K562 (cell line): ENCODE data around the gene SMOC2. TPM values are rescaled to one million over a fixed set of nuclear protein-coding genes. Genes with fewer than 3 reads are reported as not detected.

ENCODE experiments used
- ATAC-seq: fragments of 200-7000 bp; cut with Tn5 transposase; 3 replicates; pipeline ENCODE4 v1.9.1; 2020; ENCODE audit warnings: moderate library complexity
- BruUV-seq: library from RNA; stranded (reverse); fragments of 400-500 nt; replicated peaks from 2 replicates; lab custom pipeline; 2021; lab: Mats Ljungman, UMichigan
- CTCF ChIA-PET: fragments of 300-600 bp; formaldehyde crosslinking; extraction: SDS; loops from one replicate; lab custom pipeline; 2021; ENCODE audit warnings: low intra/inter-chr PET ratio; lab: Yijun Ruan, JAX
- POLR2A ChIA-PET: fragments of 300-600, 350-650 bp; sonication (Branson Sonifier 250); formaldehyde crosslinking; extraction: SDS; loops from one replicate; lab custom pipeline; 2021; ENCODE audit warnings: antibody characterized with exemption, inconsistent platforms; lab: Yijun Ruan, JAX
- DNase-seq, 4 experiments: peaks; one replicate each; pipeline versions ENCODE4 v3.0.0 to v3.0.0-alpha.2; 2011 to 2018; ENCODE audit warnings: low spot score in 3 of 4, mixed read lengths in 3 of 4; ENCODE audit errors: extremely low read depth in 1 of 4
- FAIRE-seq: peaks from 2 replicates; lab custom pipeline; 2011; peaks lifted over from hg19 to GRCh38; lab: Jason Lieb, UNC
- H2AFZ ChIP-seq: 2 replicates; pipeline ENCODE4 v1.6.0; 2011; ENCODE audit warnings: low read depth, low read length, control low read depth, inconsistent platforms
- H3K27ac ChIP-seq: fragments of 200-600 bp; 3 replicates; pipeline ENCODE4 v1.8.0; 2011; ENCODE audit warnings: low read depth, mild to moderate bottlenecking, control low read depth, inconsistent platforms, low read length, moderate library complexity, mixed read lengths; ENCODE audit errors: extremely low read depth
- H3K27me3 ChIP-seq, 2 experiments: fragments of 300-600 bp in 1 of 2; 2 replicates in 1 of 2; 3 replicates in 1 of 2; pipeline versions ENCODE4 v1.6.0 to v1.8.0; 2011; ENCODE audit warnings: inconsistent platforms in 2 of 2, low read length in 2 of 2, mild to moderate bottlenecking in 1 of 2, mixed read lengths in 1 of 2, moderate library complexity in 1 of 2; ENCODE audit not compliant: control insufficient read depth in 2 of 2, insufficient read depth in 2 of 2
- H3K36me3 ChIP-seq: fragments of 300-600 bp; 3 replicates; pipeline ENCODE4 v1.8.0; 2011; ENCODE audit warnings: mild to moderate bottlenecking, low read length, inconsistent platforms; ENCODE audit not compliant: control insufficient read depth, insufficient read depth
- H3K4me1 ChIP-seq, 2 experiments: fragments of 200-600 bp in 1 of 2; replicated peaks in 1 of 2; 2 replicates in 1 of 2; 3 replicates in 1 of 2; pipeline versions ENCODE4 v1.5.1 to v1.8.0; 2011; ENCODE audit warnings: inconsistent platforms in 2 of 2, low read length in 2 of 2, mild to moderate bottlenecking in 1 of 2, mixed read lengths in 1 of 2, moderate library complexity in 1 of 2; ENCODE audit not compliant: control insufficient read depth in 2 of 2, insufficient read depth in 2 of 2
- H3K4me2 ChIP-seq: 2 replicates; pipeline ENCODE4 v1.6.1; 2011; ENCODE audit warnings: low read length, control low read depth, inconsistent platforms, mixed read lengths; ENCODE audit not compliant: insufficient read depth
- H3K4me3 ChIP-seq: fragments of 200-600 bp; sonication (generic), shearing (Covaris generic); 2 replicates; pipeline ENCODE4 v1.5.1; 2016; ENCODE audit warnings: control low read depth, inconsistent platforms
- H3K79me2 ChIP-seq: fragments of 200-600 bp; 3 replicates; pipeline ENCODE4 v1.8.0; 2011; ENCODE audit warnings: low read length, inconsistent platforms; ENCODE audit not compliant: control insufficient read depth, insufficient read depth
- H3K9ac ChIP-seq, 2 experiments: 2 replicates each; pipeline versions ENCODE4 v1.6.0 to v1.6.1; 2011; ENCODE audit warnings: low read depth in 2 of 2, low read length in 2 of 2, control low read depth in 1 of 2, inconsistent platforms in 1 of 2, mild to moderate bottlenecking in 1 of 2, mixed read lengths in 1 of 2; ENCODE audit not compliant: insufficient read depth in 1 of 2
- H3K9me1 ChIP-seq: one replicate; pipeline ENCODE4 v1.6.0; 2011; ENCODE audit warnings: inconsistent platforms, mild to moderate bottlenecking, low read length, moderate library complexity; ENCODE audit not compliant: control insufficient read depth, insufficient read depth
- H3K9me3 ChIP-seq: replicated peaks from 2 replicates; pipeline ENCODE4 v1.5.1; 2011; ENCODE audit warnings: low read depth, low read length, inconsistent platforms; ENCODE audit not compliant: control insufficient read depth, insufficient read depth
- H4K20me1 ChIP-seq: replicated peaks from 2 replicates; pipeline ENCODE4 v1.6.1; 2011; ENCODE audit warnings: low read length, inconsistent platforms, mixed read lengths; ENCODE audit not compliant: control insufficient read depth, insufficient read depth
- HDAC3 ChIP-seq: fragments of 450-650 bp; IDR thresholded peaks from 2 replicates; pipeline ENCODE4 v1.6.1; 2018; ENCODE audit warnings: borderline replicate concordance, mild to moderate bottlenecking, moderate library complexity; ENCODE audit not compliant: partially characterized antibody
- MAFK ChIP-seq: IDR thresholded peaks from 2 replicates; pipeline ENCODE4 v1.6.1; 2011; ENCODE audit warnings: low read length, improper control_type of control experiment
- MIER1 ChIP-seq: fragments of 450-650 bp; IDR thresholded peaks from 2 replicates; pipeline ENCODE4 v1.6.1; 2016; ENCODE audit warnings: antibody characterized with exemption, mild to moderate bottlenecking, low read depth
- MITF ChIP-seq: IDR thresholded peaks from 2 replicates; pipeline ENCODE4 v1.6.1; 2014; ENCODE audit warnings: antibody characterized with exemption
- SMARCC2 ChIP-seq: fragments of 450-650 bp; IDR thresholded peaks from 2 replicates; pipeline ENCODE4 v1.6.1; 2017; ENCODE audit warnings: antibody characterized with exemption, moderate library complexity, mild to moderate bottlenecking, low read depth
- U2AF2 ChIP-seq: fragments of 200-400 bp; formaldehyde crosslinking; optimal IDR thresholded peaks from 2 replicates; pipeline ENCODE3; 2017; ENCODE audit warnings: low read depth, mild to moderate bottlenecking, low read length
- ZC3H11A ChIP-seq: IDR thresholded peaks from 2 replicates; pipeline ENCODE4 v1.6.1; 2012; ENCODE audit warnings: low read depth, low read length, improper control_type of control experiment
- ZNF3 ChIP-seq: fragments of 250-450 bp; sonication (Bioruptor Pico); IDR thresholded peaks from 2 replicates; pipeline ENCODE4 v1.5.0; 2021; ENCODE audit warnings: mild to moderate bottlenecking, moderate library complexity
- ZNF707 ChIP-seq: fragments of 250-450 bp; sonication (Bioruptor Pico); conservative IDR thresholded peaks from 2 replicates; pipeline ENCODE4 v1.8.0; 2022; ENCODE audit warnings: inconsistent platforms, mild to moderate bottlenecking, moderate library complexity
- WGBS: fragments of 100-300 bp; shearing (Covaris generic); methylation state at CpG from one replicate; pipeline ENCODE4 v1.1.6; 2016; ENCODE audit warnings: low coverage, mixed read lengths; ENCODE audit not compliant: insufficient coverage; ENCODE audit errors: missing lambda C conversion rate; 5-methylcytosine and 5-hydroxymethylcytosine counted together
- in situ Hi-C: fragments of 300-500 bp; cut with MboI; formaldehyde crosslinking; loops from 4 replicates; pipeline ENCODE4 v1.15.0; 2018; ENCODE audit warnings: inconsistent platforms, mixed read lengths
- intact Hi-C: fragments of 100-400 bp; cut with micrococcal nuclease; formaldehyde crosslinking; loops from 2 replicates; pipeline ENCODE4 v1.14.2; 2022
- polyA plus RNA-seq, 8 experiments: library from polyadenylated mRNA; depleted of rRNA in 4 of 8; stranded (reverse) in 5 of 8; unstranded in 3 of 8; fragments of >200 nt; fragmentation: Nextera tagmentation in 2 of 8; fragmentation: Illumina TruSeq in 1 of 8; extraction: Ambion mirVana in 2 of 8; extraction: Trizol in 1 of 8; gene quantifications; 2 replicates each; pipeline versions ENCODE4 v1.2.1 to v1.2.3, GENCODE V29; 2011 to 2014; ENCODE audit warnings: inconsistent platforms in 1 of 8, missing spikeins in 1 of 8
- total RNA-seq, 7 experiments: library from RNA; depleted of rRNA in 6 of 7; stranded (reverse); fragments of >200 nt in 6 of 7; fragmentation: Illumina TruSeq in 2 of 7; extraction: Trizol in 2 of 7; gene quantifications; 2 replicates each; pipeline versions ENCODE4 v1.2.1 to v1.2.3, GENCODE V29; 2011 to 2021; ENCODE audit warnings: low replicate concordance in 1 of 7

SMOC2 gene
- total and polyA plus RNA-seq, 9 of the 15 experiments (the other 6 are each of a cell fraction or from before 2014, with no cell fraction given) = 0.45 to 2.3 (median 1.1) TPM

DNA sequence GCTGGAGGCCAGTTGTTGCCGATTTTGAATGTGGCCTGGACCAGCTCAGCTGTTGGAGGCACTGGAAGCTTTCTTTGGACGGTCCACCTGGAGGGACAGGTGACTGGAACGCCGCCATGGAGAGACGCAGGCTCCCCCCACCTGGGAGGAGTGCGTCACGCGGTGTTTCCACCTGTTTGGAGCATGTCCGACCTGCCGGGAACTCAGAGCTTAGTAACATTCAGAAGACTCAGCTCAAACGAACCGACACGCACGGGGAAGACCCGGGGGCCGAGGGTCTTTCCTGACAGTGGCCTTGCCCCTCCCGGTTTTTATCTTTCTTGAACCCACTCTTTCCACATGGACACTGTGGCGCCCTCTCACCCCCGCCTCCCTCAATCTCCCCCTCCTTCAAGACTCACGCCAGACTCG is 141.6 kb downstream of the SMOC2 start:
- Histone ChIP-seq H3K9me1 (no peaks in the 10 kb centered on the region), H3K4me1 (peaks cover 0 to 4% of the 10 kb centered on the region in 2 experiments; a peak in 1 of 5 replicates), H3K4me2 (no peak overlapping the region), H3K27ac (no peak overlapping the region), H3K27me3 (peaks cover 3 to 40% of the 10 kb centered on the region in 2 experiments; a peak in 3 of 5 replicates), H3K9me3 (no peaks in the 10 kb centered on the region), H3K79me2 (no peaks in the 10 kb centered on the region), H4K20me1 (no peaks in the 10 kb centered on the region), H3K9ac (no peak overlapping the region), H3K4me3 (no peak overlapping the region), H3K36me3 (no peaks in the 10 kb centered on the region), H2AFZ (no peak overlapping the region)
- in situ Hi-C loops = no loop called here
- no peak for FAIRE-seq
- POLR2A ChIA-PET = no interaction called here
- BruUV-seq = no TSS peak
- CTCF ChIA-PET = no interaction called here
- TF ChIP-seq ZNF3 (CRISPR knock-in tag) = no peak
- TF ChIP-seq MAFK = no peak
- TF ChIP-seq ZNF707 = no peak
- TF ChIP-seq MIER1 = no peak
- TF ChIP-seq HDAC3 = no peak
- TF ChIP-seq SMARCC2 = no peak
- no peak for TF ChIP-seq ZC3H11A
- no peak for TF ChIP-seq U2AF2
- no peak for TF ChIP-seq MITF
- WGBS = 22% methylated on average over 15 of the region's 21 CpGs
- DNase-seq = no peak
- intact Hi-C loops = no loop called here
- ATAC-seq = no peak
